HG03045 (cell line): ENCODE results near the gene TRIO.
"Not testable (repeated sequence)": the region's sequence is repeated elsewhere in the genome, so short reads cannot be mapped to it uniquely, and the experiment has no call there.

Source experiments
- ATAC-seq: cut with Tn5 transposase; IDR thresholded peaks from one replicate; pipeline ENCODE4 v1.9.1; 2021; ENCODE audit warnings: mild to moderate bottlenecking, moderate library complexity; ENCODE audit not compliant: unreplicated experiment

TRIO gene

GRCh38 chr5:14420101-14420811, 277.1 kb downstream of the TRIO start:
- ATAC-seq = no peak

GRCh38 chr5:14421851-14422250, 278.7 kb downstream of the TRIO start:
- no peak for ATAC-seq

- no peak for ATAC-seq
Measured at GRCh38 chr5:14424011-14424685, 281.0 kb downstream of the TRIO start.

DNA sequence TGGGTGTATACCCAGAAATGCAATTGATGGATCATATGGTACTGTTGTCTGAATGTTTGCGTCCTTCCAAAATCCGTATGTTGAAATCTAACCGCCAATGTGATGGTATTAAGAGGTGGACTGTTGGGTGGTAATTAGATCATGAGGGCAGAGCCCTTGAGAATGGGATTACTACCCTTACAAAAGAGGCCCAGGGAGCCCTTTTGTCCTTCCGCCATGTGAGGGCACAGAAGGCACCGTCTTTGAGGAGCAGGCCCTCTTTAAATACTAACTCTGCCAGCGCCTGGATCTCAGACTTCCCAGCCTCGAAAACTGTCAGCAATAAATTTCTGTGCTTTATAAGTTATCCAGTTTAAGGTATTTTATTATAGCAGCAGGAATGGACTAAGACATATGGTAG, 282.4 kb downstream of the TRIO start:
- ATAC-seq = no peak

DNA sequence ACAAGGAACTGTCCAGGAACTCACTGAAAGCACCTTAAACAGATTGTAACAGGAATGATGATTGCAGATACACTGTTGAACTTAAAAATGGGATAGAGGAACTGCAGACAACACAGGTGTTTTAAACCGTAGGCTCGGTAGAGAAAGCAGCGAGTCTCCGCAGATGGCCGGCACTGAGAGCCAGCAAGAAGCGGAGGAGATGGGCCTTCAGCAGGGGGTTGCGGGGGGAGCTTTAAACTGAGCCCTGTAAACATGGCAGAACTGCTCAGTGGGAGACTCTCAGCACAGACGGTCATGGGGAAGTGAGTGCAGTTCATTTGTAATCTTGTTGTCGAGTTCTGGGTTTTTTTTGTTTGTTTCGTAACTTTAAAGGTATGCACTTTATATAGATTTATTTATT, 283.4 kb downstream of the TRIO start:
- no peak for ATAC-seq

- no peak for ATAC-seq
Measured at GRCh38 chr5:14428302-14429081, 285.4 kb downstream of the TRIO start.

DNA sequence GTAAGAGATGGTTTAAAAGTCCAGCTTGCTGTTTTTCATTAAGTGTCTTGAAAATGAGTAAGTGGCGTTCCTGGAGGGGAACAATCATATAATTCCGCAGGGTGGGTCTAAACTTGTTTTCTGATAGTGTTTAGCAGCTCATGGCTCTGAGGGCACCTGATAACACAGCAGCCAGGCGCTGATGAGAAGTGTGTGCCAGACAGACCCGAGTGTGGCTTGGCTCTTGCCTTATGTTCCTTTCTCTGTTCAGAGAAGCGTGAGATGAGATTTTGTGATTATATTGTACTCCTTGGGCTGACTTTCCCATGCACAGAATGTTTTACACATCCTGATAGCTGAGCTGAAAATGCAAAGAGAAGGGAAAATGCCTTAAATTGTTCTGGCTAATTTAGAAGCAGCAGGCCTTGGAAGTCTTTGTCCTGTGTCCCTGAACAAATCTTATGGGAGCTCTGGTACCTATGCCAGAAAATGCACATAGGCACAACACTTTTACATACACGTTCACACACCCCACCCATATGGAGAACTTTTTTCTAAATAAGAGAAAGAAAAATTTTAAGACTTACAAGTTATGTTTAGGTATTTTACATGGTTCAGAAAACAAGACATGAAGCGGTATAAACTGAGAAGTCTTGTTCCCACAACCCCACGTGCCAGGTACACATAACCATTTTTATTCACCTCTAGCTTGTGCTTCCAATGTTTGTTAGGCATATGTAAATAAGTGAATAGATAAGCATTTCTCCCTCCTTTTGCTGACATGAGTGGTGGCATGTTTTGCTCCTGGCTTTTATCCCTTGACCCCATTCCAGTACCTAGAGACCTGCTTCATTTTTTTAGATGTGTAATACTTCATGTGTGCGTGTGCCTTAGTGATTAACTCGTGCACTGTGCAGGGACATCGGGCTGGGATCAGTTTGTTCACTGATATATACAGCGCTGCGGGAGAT, 286.2 kb downstream of the TRIO start:
- no peak for ATAC-seq

- ATAC-seq = no peak
Measured at GRCh38 chr5:14431534-14431933, 288.4 kb downstream of the TRIO start.

GRCh38 chr5:14432931-14433589, 289.9 kb downstream of the TRIO start:
- ATAC-seq = no peak

DNA sequence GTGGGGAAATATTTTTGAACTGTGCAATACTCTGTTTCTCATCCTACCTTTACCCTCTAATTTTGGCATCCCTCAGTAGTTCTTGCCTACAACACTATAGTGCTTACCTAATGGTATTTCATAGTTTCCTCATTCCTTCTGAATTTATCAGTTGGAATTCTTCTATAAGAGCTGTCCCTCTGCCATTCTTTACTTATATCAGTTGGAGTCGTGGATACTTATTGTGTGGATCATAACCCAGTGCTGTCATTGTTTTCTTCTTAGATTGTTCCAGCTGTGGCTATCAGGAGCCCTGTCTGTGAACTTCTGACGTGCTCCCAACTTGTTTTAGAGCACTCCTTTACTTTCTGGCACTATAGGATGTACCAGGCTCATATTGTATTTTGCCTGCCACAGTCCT, 292.3 kb downstream of the TRIO start:
- ATAC-seq = no peak

DNA sequence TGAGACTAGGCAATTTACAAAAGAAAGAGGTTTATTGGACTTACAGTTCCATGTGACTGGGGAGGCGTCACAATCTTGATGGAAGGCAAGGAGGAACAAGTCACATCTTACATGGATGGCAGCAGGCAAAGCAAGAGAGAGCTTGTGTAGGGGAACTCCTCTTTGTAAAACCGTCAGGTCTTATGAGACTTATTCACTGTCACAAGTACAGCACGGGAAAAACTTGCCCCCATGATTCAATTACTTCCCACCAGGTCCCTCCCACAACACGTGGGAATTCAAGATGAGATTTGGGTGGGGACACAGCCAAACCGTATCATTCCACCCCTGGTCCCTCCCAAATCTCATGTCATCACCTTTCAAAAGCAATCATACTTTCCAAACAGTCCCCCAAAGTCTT, 293.0 kb downstream of the TRIO start:
- not testable (repeated sequence) for ATAC-seq

GRCh38 chr5:14436801-14437542, 293.8 kb downstream of the TRIO start:
- no peak for ATAC-seq

DNA sequence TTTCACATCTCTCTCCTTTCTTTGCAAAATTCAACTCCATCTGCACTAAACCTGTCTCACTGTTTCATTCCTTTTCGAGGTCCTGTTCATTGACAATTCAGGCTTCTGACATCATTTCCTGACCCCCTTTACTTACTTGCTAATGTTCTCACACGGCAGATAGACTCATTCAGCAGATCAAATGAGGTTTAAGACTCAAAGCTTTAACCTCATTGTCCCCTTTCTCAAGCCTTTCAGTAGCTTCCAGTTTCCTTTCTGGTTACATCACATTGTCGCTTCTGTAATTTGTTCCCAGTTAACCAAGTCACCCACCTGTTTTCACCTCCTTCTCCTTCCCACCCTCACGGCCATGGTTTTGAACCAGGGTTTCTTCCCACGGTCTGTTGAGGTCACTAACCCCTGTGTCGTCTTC, 295.1 kb downstream of the TRIO start:
- ATAC-seq = no peak

GRCh38 chr5:14439087-14439871, 296.1 kb downstream of the TRIO start:
- ATAC-seq = no peak

- no peak for ATAC-seq
Measured at GRCh38 chr5:14440223-14440581, 297.1 kb downstream of the TRIO start.

- ATAC-seq = no peak
Measured at GRCh38 chr5:14440582-14441431, 297.7 kb downstream of the TRIO start.

GRCh38 chr5:14441641-14442040, 298.5 kb downstream of the TRIO start:
- no peak for ATAC-seq

DNA sequence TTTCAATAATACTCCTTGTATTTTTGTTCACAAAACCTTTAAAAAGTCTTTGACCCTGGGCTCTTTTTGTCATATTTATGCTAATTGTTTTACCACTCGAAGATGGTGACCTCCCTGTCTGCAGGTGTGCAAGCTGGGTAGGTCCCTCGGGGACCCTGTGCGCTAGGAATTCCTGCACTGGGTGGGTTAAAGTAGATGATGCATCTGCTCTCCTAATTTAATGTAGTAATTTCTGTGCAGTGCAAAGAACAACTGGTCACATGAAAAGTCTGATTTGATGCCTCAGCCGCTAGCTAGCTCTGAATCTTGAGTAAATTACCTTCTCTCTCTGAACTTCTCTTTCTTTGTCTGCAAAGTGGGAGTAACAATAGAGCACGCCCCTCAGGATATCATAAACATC, 299.4 kb downstream of the TRIO start:
- ATAC-seq = no peak
